Stimulated activated CD8-positive, alpha-beta memory T cell treated with anti-CD3 and anti-CD28 coated beads, Interleukin-15, amount 100 ng/mL, for 1 hour (primary cell): Measurements from ENCODE around the gene WFIKKN2.

ENCODE experiments used
- DNase-seq: peaks from one replicate; pipeline ENCODE4 v3.0.0-alpha.2; 2020; ENCODE audit warnings: low read depth

The WFIKKN2 gene

DNA sequence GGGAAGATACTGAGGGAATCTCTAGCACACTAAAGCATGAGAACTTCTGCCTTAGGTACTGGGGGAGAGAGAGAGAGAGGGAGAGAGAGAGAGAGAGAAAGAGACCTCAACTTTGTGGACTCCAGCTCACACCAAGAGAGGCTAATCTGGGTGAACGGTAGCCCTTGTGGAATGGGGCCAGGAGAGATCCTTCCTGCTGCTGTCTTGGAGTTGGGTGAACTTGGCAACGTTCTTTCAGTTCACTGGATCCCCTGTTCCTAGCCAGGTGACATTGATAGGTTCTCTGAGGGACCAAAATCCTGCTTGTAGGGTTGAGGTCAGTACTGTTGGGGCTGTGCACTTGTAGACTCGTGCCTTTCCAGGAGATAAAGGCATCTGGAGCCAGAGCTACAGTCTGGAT, 26.5 kb upstream of the WFIKKN2 start:
- DNase-seq: no peak

DNA sequence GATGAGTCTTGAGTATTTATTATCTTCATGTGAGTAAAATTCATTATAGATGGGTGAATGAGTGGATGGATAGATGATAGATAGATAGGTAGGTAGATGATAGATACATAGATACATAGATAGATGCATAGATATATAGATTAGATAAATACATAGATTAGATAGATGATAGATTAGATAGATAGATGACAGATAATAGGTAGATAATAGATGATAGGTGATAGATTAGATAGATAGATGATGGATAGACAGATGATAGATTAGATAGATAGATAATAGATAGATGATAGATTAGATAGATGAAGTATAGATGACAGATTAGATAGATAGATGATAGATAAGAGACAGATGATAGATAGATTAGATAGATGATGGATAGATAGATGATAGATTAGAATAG, 21.8 kb upstream of the WFIKKN2 start:
- DNase-seq: no peak

DNA sequence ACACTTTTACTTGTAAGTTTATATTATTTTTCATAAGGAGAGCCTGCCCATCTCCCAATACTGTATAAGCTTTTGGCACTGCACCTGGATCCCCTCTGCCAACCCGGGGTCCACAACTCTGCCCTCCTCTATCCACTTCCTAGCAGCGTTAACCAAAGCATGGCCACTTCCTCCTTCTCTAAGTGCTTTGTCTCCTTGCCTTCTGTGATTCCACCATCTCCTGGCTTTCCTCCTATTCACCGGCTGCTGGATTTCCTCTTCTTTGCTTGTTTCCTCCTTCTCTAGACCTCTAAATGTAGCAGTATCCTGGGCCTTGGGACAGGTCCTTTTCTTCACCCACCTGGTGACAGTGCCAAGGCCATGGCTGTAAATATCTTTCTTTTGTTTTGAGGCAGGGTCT, 20.0 kb upstream of the WFIKKN2 start:
- DNase-seq: no peak

DNA sequence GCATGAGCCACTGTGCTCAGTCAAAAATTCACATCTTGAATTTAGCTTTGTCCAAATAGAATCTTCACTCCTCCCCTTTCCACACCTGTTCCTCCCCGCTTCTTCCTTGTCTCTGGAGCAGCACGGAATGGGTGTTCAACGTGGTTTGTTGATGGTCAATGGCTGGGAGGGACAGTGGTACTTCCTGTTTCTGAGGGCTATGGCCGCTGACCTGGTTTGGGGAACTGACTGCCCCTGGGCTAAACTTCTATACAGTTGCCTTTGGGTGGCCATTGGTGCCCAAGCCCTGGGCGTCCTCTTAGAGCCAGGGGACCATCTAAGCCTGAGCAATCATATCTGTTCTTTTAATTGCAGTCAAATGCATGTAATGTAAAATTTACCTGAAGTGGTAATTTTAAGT, 19.1 kb upstream of the WFIKKN2 start:
- DNase-seq: no peak

DNA sequence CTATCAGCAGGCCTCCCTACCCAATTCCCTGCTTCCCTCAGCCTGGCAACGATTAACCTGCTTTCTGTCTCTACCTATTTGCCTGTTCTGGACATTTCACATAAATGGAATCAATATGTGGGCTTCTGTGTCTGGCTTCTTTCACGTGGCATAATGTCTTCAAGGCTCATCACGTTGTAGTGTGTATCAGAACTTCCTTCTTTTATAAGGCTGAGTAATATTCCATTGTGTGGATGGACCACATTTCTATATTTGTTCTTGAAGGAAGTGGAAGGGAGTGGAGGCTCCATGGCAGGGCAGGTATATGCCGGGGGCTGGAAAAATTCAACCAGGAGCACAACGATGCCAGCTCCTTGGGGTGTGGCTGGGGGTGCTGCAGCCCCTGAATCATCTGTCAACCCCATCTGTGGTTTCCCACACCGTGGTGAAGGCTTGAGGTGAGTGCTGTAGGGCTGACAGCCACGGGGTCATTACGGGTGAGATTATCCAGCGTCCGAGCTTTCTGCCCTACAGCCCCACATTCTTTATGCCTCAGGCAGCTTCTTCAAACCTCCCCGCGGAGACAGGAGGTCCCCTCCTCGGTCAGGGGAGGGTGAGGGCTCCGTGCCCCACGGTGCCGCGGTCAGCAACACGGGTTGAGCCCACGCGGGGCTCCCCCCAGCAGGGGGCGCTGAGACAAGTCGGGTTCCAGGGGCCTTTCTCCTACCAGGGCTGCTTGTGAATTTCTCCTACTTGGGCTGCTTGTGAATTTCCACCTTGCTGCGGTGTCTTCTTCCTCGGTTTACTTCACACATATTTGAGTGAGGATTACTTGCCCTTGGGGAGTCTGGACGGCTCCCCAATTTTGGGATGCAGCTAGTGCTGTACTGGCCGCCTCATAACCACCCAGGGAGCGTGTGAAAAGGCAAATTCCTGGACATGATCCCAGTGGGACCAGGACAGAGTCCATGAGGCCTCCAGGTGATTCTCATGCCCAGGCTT, 18.3 kb upstream of the WFIKKN2 start:
- peak; percentile 38 for DNase-seq

DNA sequence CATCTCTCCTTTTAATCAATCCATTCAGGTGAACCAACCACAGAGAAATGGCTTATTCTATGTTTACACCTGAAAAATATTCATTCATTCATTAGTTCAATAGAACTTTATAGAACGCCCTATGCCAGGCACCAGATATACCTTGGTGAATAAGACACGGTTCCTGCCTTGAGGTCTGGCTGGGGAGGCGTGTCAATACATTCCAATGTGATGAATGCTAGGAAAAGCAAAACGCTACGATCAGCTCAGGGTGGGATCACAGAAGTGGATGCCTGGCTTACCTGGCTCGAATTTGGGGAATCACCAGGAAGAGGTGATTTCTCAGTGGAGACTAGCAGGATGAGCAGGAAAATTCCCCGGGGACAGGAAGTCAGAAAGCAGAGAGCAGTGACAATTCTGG, 17.5 kb upstream of the WFIKKN2 start:
- no peak for DNase-seq

DNA sequence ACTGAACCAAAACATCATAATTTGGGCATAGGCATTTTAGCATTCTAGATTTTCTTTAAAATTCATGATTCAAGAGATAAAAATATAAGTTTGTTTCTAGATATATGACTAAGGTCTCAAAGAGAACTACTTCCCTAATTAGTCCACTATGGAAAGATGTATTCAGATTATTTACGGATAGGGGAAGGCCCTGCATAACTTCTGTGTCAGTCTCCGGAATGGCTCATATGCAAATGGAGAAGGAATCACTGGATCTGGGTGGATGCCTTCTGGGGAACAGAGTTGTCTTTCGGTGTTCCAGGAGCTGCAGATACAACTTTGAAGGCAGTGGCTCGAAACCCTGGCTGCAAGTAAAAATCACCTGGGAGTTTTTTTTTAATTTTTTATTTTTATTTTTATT, 17.1 kb upstream of the WFIKKN2 start:
- DNase-seq: no peak

DNA sequence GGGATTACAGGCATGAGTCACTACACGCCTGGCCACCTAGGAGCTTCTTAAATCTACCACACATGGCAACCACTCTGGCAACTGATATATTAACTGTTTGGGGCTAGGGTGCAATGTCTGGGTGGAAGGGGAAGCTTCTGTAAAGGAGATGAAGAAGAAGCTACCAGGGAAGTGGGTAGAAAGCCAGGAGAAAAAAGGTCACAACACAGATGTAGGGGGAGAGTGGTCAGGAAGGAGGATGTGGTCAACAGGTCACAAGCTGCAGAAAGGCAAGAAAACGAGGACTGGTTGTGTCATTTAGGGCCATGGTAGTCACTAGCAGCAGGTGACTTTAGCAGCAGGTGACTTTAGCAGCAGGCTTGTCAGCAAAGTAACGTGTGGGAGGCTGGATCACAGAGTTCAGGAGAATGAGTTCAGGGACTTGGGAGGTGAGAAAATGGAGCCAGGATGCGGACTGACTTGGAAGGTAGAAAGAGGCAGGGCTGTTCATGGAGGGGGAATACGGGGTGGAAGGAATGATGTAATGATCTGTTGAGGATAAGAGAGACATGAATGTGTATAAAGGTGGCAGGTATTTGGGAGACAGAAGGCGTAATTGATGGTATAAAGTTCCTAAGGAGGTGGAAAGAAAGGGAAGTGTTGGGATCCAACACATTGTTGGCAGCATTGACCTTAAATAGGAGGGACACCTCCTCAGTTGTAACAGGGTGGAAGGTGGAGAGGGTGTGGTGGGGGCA, 16.3 kb upstream of the WFIKKN2 start:
- no peak for DNase-seq

DNA sequence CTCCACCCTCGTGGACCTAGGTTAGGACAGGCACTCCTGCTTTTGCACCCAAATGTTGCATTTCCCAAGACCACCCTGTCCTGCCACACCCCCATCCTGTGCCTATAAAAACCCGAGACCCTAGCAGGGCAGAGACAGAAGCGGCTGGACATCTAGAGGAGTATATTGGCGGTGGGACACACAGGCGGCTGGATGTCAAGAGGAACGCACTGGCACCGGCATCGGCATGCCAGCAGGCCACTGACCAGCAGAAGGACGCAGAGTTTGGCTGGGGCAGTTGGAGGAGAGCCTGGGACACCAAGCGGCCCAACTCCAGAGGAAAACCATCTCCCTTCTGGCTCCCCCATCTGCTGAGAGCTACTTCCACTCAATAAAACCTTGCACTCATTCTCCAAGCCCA, 14.7 kb upstream of the WFIKKN2 start:
- DNase-seq: no peak

DNA sequence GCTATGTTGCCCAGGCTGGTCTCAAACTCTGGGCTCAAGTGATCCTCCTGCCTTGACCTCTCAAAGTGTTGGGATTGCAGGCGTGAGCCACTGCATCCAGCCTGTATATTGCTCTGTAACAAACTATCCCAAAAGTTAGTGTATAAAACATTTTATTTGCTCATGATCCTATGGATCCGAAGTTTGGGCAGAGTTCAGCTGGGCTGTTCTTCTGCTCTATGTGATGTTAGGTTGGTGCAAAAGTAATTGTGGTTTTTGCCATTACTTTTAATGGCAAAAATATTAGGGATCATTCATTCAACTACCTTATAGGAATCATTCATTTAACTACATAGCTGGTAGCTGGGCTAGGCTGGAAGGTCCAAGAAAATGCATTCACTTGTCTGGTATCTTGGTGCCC, 12.8 kb upstream of the WFIKKN2 start:
- no peak for DNase-seq

DNA sequence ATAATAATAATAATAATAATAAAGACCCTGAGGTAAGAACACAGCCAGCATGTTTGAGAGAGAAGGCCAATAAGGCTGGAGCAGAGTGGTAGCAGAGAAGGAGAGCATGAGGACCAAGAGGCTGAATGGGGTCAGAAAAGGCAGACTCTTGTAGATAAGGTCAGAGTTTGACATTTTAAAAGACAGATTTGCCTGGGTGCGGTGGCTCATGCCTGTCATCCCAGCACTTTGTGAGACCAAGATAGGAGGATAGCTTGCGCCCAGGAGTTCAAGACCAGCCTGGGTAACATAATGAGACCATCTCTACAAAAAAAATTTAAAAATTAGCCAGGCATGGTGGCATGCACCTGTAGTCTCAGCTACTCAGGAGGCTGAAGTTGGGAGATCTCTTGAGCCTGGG, 11.0 kb upstream of the WFIKKN2 start:
- DNase-seq: no peak

DNA sequence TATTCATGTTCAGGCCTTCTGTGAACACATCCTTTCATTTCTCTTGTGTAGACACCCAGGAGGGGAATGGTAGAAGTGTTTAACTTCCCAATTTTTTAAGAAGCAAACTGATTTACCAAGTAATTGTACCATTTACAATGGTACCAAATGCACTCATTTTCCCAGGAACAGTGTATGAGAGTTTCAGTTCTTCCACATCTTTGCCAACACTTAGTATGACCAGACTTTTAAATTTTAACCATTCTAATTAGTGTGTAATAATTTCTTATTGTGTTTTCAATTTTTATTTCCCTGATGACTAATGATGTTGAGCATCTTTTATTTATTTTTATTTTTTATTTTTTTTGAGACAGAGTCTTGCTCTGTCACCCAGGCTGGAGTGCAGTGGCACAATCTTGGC, 10.2 kb upstream of the WFIKKN2 start:
- DNase-seq: no peak

DNA sequence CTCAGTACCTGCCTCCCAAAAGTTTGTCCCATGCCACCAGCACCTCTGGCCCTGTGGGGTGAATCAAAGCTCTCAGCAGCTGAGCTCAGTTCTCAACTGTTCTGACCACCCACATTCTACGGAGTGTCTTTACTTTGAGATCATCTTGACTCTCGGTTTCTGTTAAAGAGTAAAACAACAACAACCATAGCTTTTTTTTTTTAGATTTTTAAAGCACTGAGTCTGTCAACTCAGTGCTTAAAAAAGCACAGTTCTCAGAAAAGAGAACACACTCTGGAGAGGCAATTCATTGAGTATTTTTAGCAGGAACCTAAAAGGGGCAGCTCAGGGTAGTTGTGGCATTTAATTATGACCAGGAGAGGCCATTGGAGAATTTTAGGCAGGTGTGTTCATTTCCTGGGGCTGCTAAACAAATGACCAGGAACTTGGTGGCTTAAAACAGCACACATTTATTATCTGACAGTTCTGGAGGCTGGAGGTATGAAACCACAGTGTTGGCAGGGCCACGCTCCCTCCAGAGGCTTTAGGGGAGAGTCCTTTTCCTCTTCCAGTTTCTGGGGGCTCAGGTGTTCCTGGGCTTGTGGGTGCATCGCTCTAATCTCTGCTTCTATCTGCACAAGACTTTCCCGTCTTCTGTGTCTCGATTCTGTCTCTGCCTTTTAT, 6.7 kb upstream of the WFIKKN2 start:
- no peak for DNase-seq

DNA sequence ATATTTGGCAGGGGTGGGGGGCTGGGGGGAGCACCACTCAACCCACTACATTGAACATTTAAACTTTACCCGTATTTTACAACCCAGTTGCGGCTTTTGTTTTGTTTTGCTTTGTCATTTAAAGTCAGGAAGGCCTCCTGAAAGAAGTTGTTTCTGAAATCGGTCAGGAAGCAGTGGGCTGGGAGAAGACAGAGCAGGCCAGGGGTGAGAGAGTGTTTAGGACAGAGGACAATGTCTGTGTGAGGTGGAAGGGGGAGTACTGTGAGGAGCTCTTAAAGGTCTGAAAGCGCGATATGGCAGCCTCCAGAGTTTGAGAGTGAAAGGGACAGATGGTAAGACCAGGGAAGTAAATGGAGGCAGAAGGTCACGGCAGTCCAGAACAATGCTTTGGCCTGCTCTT, 6.1 kb upstream of the WFIKKN2 start:
- no peak for DNase-seq

DNA sequence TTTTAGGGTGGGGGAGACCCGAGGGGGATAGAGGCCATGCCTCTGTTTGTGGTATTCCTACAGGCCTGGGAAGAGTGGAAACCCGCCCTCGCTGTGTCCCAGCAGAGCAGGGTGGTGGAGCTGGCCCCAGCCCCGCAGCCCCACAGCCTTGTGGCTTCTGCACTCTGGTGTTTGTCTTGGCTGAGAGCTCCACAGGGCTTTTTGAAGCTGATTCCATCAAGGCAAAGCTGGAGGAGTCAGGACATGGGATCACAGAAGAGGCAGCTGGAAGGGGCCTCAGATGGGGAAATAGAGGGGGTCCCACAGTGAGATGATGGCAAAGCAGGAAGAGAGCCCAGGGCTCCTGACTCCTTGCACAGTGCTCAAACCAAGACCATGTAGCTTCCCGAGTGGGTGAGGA, 5.0 kb upstream of the WFIKKN2 start:
- no peak for DNase-seq

DNA sequence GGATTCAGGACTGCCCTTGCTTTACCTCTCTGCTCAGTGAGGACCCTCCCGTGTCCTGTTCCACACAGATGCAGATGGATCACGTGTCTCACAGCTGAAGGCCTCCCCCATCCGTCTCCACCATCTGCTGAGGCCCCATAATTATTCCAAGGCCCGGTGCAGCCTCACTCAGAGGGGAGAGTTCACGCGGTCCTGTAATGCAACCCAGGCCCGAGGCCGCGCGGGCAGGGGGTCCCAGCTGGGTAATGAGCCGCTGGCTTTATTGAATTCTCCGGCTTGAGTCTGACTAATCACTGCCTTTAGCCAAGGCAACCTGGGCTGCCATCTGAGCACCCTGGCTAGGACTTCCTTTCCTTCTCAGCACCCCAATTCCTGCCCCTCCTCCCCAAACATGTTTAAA, 4.4 kb upstream of the WFIKKN2 start:
- no peak for DNase-seq

DNA sequence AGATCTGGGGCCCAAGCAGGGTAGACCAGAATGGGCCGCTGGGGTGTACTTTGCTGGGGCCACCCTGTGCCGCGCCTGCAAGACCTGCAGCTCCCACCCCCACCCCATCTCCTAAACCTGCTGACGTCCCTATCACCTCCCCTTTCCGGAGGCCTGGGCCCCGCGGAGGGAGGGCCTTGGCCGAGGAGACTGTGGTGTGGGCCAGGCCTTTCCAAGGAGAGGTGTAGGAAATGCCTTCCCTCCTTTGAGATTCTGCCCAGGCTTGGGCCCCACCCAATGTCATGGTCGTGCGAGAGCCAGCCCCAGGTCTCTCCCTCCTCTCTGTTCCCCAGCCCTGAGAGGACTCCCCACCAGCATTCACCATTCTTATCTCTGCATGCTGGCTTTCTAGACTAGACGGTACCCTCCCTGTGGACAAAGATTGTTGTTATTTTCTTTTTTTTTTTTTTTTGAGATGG, 3.9 kb upstream of the WFIKKN2 start:
- DNase-seq: no peak

DNA sequence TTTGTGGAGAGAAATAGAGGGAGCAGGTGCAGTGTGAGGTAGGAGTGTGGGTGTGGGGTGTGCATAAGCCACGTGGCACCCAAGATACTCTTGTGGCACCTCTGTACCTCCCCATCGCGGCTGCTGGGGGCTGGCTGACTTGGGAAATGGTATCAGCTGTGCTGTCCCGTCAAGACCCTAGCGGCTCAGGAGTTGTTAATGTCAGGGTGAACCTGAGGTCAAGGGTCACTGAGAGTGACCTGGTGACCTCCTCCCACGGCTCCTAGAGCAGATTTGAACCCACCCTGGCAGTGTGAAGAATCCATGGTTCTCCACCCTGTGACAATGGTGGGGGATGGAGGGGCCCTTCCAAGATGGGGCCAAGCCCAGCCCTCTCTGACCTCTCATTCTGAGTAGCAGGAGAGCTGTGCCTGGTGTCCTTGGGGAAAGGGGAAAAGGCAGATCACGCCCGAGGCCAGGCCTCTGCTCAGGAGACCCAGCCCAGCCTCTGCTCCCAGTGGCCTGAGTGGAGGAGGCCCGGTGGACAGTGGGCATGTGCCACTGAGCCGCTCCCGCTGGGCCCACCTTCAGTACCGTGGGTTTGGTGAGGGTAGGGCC, 3.0 kb upstream of the WFIKKN2 start:
- no peak for DNase-seq

DNA sequence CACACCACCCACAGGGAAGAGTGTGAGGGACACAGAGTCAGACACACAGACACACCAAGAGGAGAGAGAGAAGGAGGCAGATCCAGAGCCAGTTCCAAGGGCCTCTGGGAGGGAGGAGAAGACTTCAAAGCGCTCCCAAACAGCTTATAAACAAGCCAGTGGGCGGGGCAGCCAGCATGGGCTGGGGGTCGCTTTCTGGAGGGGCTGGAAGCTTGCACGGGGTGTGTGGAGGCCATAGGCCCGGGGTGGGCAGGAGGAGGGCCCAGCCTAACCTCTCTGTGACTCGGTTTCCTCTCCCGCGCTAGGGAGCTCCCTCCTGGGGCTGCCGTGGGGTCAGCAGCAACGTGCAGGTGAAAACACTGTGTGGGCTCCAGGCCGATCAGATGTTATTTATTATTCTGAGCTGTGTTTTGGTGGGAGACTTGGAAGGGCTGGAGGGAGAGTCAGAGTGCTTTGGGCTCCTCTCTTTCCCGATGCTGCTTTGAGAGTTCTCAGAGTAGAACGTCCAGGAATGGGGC, 2.5 kb upstream of the WFIKKN2 start:
- DNase-seq: no peak

DNA sequence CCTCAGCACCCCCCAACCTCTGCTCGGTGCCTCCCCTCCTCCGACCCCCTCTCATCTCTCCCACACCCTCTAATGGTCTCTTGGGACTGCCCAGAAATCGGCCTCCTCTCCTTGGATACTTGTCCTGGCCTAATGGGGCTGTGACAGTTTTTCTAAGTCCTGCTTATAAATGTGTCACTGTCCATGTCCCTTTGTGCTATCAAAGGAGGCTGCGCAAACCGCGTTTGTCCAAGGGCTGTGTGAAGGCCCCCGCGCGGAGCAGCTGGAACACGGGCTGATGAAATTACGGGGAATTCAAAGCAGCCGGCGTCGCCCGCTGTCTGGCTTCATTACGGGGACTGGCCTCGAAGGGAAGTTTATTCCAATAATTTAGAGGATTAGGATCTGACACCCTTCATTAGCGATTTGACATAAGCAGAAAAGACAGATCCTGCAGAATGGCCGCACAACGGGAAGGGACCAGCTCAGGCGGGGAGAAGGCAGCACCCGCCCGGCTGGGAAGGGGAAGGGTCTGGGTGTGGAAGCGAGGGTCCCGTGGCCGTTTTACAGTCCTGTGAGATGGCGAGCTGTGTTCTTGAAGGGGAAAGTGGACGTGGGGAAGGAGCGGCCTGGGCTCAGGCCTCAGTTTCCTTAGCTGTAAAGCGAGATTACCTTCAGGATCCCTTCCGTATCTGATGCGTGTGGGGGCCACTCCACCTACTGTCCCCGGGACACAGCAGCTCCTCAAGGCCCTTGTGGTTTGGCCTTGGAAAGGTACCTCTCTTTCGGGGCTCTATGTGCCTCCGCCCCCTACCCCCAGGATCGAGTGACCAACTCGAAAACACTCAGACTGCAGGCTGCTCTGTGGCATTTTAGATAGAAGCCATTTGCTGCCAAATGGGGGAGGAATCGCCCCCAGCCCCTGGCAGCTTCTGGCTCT, 1.6 kb upstream of the WFIKKN2 start:
- no peak for DNase-seq
